Breast epithelium (tissue), 4 donors: ENCODE data around the gene BATF2. TPM values are rescaled to one million over a fixed set of nuclear protein-coding genes. Genes with fewer than 3 reads are reported as not detected.

ENCODE experiments used
- DNase-seq, 2 donors: peaks; one replicate each; pipeline ENCODE4 v3.0.0-alpha.2; 2019; ENCODE audit warnings: low spot score in 2 of 2
- H3K27ac ChIP-seq, 2 donors: fragments of 200-600 bp; sonication (generic) in 1 of 2; one replicate each; pipeline ENCODE4 v1.5.1; 2016 to 2019; ENCODE audit warnings: mild to moderate bottlenecking in 1 of 2
- H3K27me3 ChIP-seq, 2 donors: fragments of 200-600 bp; sonication (generic) in 1 of 2; one replicate each; pipeline versions ENCODE4 v1.5.1 to v1.6.0; 2017 to 2019; ENCODE audit warnings: control low read depth in 1 of 2, mild to moderate bottlenecking in 1 of 2
- H3K36me3 ChIP-seq: fragments of 200-600 bp; one replicate; pipeline ENCODE4 v1.5.1; 2019
- H3K4me1 ChIP-seq, 2 donors: fragments of 200-600 bp; sonication (generic); one replicate each; pipeline ENCODE4 v1.5.1; 2016 to 2019; ENCODE audit warnings: control low read depth in 1 of 2
- H3K4me3 ChIP-seq, 3 donors: fragments of 200-600 bp; sonication (generic); 1 replicate in 2 of 3; 2 replicates in 1 of 3; pipeline ENCODE4 v1.5.1; 2016 to 2019; ENCODE audit warnings: mild to moderate bottlenecking in 3 of 3, moderate library complexity in 2 of 3
- H3K9me3 ChIP-seq, 2 donors: fragments of 200-600 bp; sonication (generic) in 1 of 2; one replicate each; pipeline ENCODE4 v1.5.1; 2016 to 2019; ENCODE audit warnings: control low read depth in 1 of 2
- CTCF ChIP-seq, 3 donors: fragments of 450-650 bp; IDR thresholded peaks; one replicate each; pipeline ENCODE4 v1.5.1; 2016 to 2017; ENCODE audit warnings: antibody characterized with exemption in 3 of 3, mild to moderate bottlenecking in 3 of 3, moderate library complexity in 3 of 3
- POLR2A ChIP-seq: fragments of 450-650 bp; IDR thresholded peaks from one replicate; pipeline ENCODE4 v1.6.1; 2016; ENCODE audit warnings: antibody characterized with exemption, mild to moderate bottlenecking, moderate library complexity
- POLR2AphosphoS5 ChIP-seq, 3 donors: sonication (generic); formaldehyde crosslinking; IDR thresholded peaks; one replicate each; pipeline ENCODE4 v1.6.1; 2017; ENCODE audit warnings: antibody characterized with exemption in 3 of 3
- intact Hi-C: fragments of 100-400 bp; cut with DNase I; formaldehyde crosslinking; loops from one replicate; pipeline ENCODE4 v1.15.1; 2023; ENCODE audit warnings: low total_unique reads
- total RNA-seq, 3 donors: library from RNA; depleted of rRNA; stranded (reverse); fragments of >200 nt; gene quantifications; one replicate each; pipeline ENCODE4 v1.1.0, GENCODE V29; 2016

Gene BATF2
- total RNA-seq, 3 donors from 2014 or later = 0.33 to 1.5 (median 0.64) TPM

DNA sequence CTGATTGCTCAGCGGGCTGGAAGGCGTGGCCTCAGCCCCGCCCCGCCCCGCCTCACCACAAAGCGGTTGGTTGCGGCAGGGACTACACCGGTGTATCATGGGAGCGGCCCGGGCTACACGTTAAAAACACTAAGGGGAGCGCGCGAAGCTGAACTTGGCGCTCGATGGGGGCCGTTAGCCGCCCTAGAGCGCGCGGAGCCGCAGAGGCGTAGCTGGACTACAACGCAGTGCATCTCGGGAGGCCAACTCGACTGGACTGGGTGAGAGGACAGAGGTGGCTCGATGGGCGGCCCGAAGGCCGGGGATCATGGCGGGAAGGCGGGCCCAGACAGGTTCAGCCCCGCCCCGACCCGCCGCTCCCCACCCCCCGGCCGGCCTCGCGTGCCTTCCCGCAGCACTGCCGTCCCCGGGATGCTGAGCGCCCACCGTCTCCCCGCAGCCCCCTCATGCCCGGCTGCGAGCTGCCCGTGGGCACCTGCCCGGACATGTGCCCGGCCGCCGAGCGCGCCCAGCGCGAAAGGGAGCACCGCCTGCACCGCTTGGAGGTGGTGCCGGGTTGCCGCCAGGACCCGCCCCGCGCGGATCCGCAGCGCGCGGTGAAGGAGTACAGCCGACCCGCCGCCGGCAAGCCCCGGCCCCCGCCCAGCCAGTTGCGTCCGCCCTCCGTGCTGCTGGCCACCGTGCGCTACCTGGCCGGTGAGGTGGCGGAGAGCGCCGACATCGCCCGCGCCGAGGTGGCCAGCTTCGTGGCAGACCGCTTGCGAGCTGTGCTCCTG, 44.3 kb upstream of the BATF2 start, which contains the start of gene SAC3D1:
TSS of gene SAC3D1 (plus strand) at position 364 of the 776 bp plus-strand sequence. CDS start at position 447, 83 bp downstream.
- peak in 2 of 3 donors; percentile 9 to 52 for TF ChIP-seq POLR2AphosphoS5 (IDR thresholded peaks at IDR 0.05)
- no peak for TF ChIP-seq CTCF (IDR thresholded peaks at IDR 0.05)
- intact Hi-C loops = no loop called here
- DNase-seq = peak; percentile 82 to 83
- peak within 1 kb of the TSS; percentile 63 to 85 (median 65) for H3K4me3 ChIP-seq
- H3K36me3 ChIP-seq = no peaks in the 10 kb centered on the region
- H3K27ac ChIP-seq = peak within 1 kb of the TSS; percentile 93
- peaks cover 0 to 5% of the 10 kb centered on the region in 2 donors for H3K4me1 ChIP-seq
- no peaks in the 10 kb centered on the region for H3K27me3 ChIP-seq
- H3K9me3 ChIP-seq = no peaks in the 10 kb centered on the region

DNA sequence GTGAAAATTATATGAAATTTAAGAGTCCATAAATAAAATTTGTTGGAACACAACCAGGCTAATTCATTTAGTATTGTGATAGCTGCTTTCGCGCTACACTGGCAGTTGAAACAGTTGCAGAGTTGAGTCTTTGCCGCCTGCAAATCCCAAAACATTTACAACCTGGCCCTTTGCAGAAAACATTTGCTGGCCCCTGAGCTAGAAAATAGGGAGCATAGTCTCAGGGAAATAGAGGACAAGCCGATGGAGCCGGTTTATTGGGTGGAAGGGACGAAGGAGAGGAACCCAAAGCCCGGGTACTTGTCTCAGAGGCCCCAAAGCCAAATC, 43.7 kb upstream of the BATF2 start:
- no peaks in the 10 kb centered on the region for H3K36me3 ChIP-seq
- no peaks in the 10 kb centered on the region for H3K27me3 ChIP-seq
- peak overlapping the region; percentile 93 for H3K27ac ChIP-seq
- intact Hi-C loops = no loop called here
- no peak for DNase-seq
- H3K4me3 ChIP-seq = peak overlapping the region; percentile 63 to 85 (median 65)
- H3K9me3 ChIP-seq = no peaks in the 10 kb centered on the region
- H3K4me1 ChIP-seq = peaks cover 0 to 5% of the 10 kb centered on the region in 2 donors
- TF ChIP-seq POLR2A = no peak
- TF ChIP-seq CTCF (IDR thresholded peaks at IDR 0.05) = no peak
- no peak for TF ChIP-seq POLR2AphosphoS5 (IDR thresholded peaks at IDR 0.05)

- peak in 1 of 2 donors; percentile 72 for DNase-seq
- H3K27ac ChIP-seq = peak overlapping the region in 1 of 2 donors; percentile 21
- intact Hi-C loops = no loop called here
- H3K4me1 ChIP-seq = peaks cover 0 to 3% of the 10 kb centered on the region in 2 donors
- H3K9me3 ChIP-seq = no peaks in the 10 kb centered on the region
- H3K27me3 ChIP-seq = no peaks in the 10 kb centered on the region
- H3K4me3 ChIP-seq = no peak overlapping the region
- no peaks in the 10 kb centered on the region for H3K36me3 ChIP-seq
- TF ChIP-seq POLR2AphosphoS5 (IDR thresholded peaks at IDR 0.05) (no peak), POLR2A (no peak), CTCF (IDR thresholded peaks at IDR 0.05) (no peak)
These were observed 40.2 kb upstream of the BATF2 start for GRCh38 chr11:65036931-65037330.

DNA sequence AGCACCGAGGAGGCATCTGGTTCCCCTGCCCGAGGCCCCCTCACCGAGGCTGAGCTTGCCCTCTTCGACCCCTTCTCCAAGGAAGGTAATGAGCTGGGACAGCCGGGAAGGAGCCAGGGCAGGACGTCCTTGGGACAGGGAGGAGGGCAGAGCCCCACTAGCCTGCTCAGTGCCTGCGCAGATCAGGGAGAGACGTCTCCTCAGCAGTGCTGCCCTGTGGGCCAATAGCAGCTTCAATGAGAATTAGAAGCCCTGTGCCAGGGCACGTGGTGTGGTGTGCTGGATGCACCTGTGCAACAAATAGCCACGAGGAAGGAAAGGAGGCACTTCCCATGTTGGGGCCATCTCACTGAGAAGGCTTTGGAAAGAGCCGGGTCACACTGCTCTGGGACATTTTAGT, 38.8 kb upstream of the BATF2 start:
- intact Hi-C loops = no loop called here
- H3K4me1 ChIP-seq = no peaks in the 10 kb centered on the region
- no peak overlapping the region for H3K27ac ChIP-seq
- no peaks in the 10 kb centered on the region for H3K27me3 ChIP-seq
- DNase-seq = no peak
- H3K36me3 ChIP-seq = no peaks in the 10 kb centered on the region
- TF ChIP-seq POLR2AphosphoS5 (IDR thresholded peaks at IDR 0.05) (no peak), POLR2A (no peak), CTCF (IDR thresholded peaks at IDR 0.05) (no peak)
- H3K9me3 ChIP-seq = no peaks in the 10 kb centered on the region
- no peak overlapping the region for H3K4me3 ChIP-seq

- Histone ChIP-seq H3K4me1 (no peaks in the 10 kb centered on the region), H3K4me3 (no peak overlapping the region), H3K27me3 (no peaks in the 10 kb centered on the region), H3K9me3 (no peaks in the 10 kb centered on the region), H3K27ac (no peak overlapping the region), H3K36me3 (no peaks in the 10 kb centered on the region)
- TF ChIP-seq POLR2A (no peak), POLR2AphosphoS5 (IDR thresholded peaks at IDR 0.05) (no peak)
- no peak for DNase-seq
- intact Hi-C loops = no loop called here
These were observed 37.7 kb upstream of the BATF2 start for GRCh38 chr11:65034423-65034822.
